NCI-H1694 (cell line): ENCODE results near the gene LMBRD2.
"Not testable (repeated sequence)": the region's sequence is repeated elsewhere in the genome, so short reads cannot be mapped to it uniquely, and the experiment has no call there.

Experiments
- DNase-seq: peaks from one replicate; lab custom pipeline; 2025; lab: John Stamatoyannopoulos, UW

Gene LMBRD2

GRCh38 chr5:36151434-36152323 lies at the start of gene LMBRD2, which contains the start of gene SKP2:
Gene LMBRD2 (minus strand): TSS chr5:36151887. CDS start chr5:36143349, 8,538 bp downstream.
Gene SKP2 (plus strand): TSS chr5:36152111. CDS start chr5:36152263, 152 bp downstream.
- DNase-seq: peak; percentile 99

- DNase-seq: no peak
Measured at GRCh38 chr5:36200513-36200912, 48.8 kb upstream of the LMBRD2 start.

GRCh38 chr5:36199620-36200019 lies 47.9 kb upstream of the LMBRD2 start:
- DNase-seq: no peak

- DNase-seq: not testable (repeated sequence)
Measured at GRCh38 chr5:36198783-36199182, 47.1 kb upstream of the LMBRD2 start.

GRCh38 chr5:36198281-36198680 lies 46.6 kb upstream of the LMBRD2 start:
- DNase-seq: no peak

GRCh38 chr5:36193746-36194145 lies 42.1 kb upstream of the LMBRD2 start:
- DNase-seq: no peak

- not testable (repeated sequence) for DNase-seq
Measured at GRCh38 chr5:36184408-36184807, 32.7 kb upstream of the LMBRD2 start.

- DNase-seq: no peak
Measured at GRCh38 chr5:36181774-36182173, 30.1 kb upstream of the LMBRD2 start.

- DNase-seq: no peak
Measured at GRCh38 chr5:36180556-36181350, 29.1 kb upstream of the LMBRD2 start.

GRCh38 chr5:36179950-36180349 lies 28.3 kb upstream of the LMBRD2 start:
- DNase-seq: no peak

GRCh38 chr5:36178524-36178890 lies 26.8 kb upstream of the LMBRD2 start:
- DNase-seq: no peak

- peak; percentile 22 for DNase-seq
Measured at GRCh38 chr5:36177715-36178523, 26.2 kb upstream of the LMBRD2 start.

GRCh38 chr5:36177154-36177553 lies 25.5 kb upstream of the LMBRD2 start:
- no peak for DNase-seq

GRCh38 chr5:36175043-36175442 lies 23.4 kb upstream of the LMBRD2 start:
- no peak for DNase-seq

- no peak for DNase-seq
Measured at GRCh38 chr5:36174119-36174518, 22.4 kb upstream of the LMBRD2 start.

GRCh38 chr5:36173426-36173825 lies 21.7 kb upstream of the LMBRD2 start:
- DNase-seq: no peak

- DNase-seq: no peak
Measured at GRCh38 chr5:36172599-36172998, 20.9 kb upstream of the LMBRD2 start.

GRCh38 chr5:36170832-36171424 lies 19.2 kb upstream of the LMBRD2 start:
- DNase-seq: no peak

GRCh38 chr5:36168737-36169136 lies 17.1 kb upstream of the LMBRD2 start:
- no peak for DNase-seq

- no peak for DNase-seq
Measured at GRCh38 chr5:36164461-36164860, 12.8 kb upstream of the LMBRD2 start.

- no peak for DNase-seq
Measured at GRCh38 chr5:36162810-36163486, 11.3 kb upstream of the LMBRD2 start.
